ENCODE measurements around the gene SLC10A6. TPM values are rescaled to one million over a fixed set of nuclear protein-coding genes. Genes with fewer than 3 reads are reported as not detected.

Gene SLC10A6
- total RNA-seq, 1 experiment from 2014 or later: not detected

DNA sequence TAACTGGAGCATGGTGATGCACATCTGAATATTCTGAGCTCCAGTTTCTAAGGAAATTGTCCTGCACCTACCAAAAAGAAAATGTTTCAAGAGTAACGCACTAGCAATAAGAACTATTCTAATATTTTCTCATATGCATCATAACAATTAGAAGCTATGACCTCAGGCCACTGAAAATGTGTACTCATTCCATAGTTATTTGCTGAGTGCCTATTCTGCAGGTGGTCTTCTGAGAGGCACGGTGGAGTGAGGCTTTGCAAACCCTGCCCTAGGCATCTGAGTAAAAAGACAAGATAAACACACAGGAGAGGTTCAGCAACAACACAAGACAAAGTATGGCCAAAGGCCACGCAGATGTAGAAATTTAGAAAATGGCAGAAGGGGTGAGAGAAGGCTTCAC lies 23.7 kb downstream of the SLC10A6 start:
- Histone ChIP-seq H3K27ac (ENCODE audit: insufficient read length, low read depth, low read length) (no peak overlapping the region), H3K23ac (ENCODE audit: insufficient read length, low read depth, low read length) (no peak overlapping the region), H3K4me1 (ENCODE audit: insufficient read depth, low read length) (no peaks in the 10 kb centered on the region), H2AK5ac (ENCODE audit: insufficient read length, low read length) (no peak overlapping the region), H3K18ac (ENCODE audit: insufficient read length, low read depth, low read length) (no peak overlapping the region), H3K9me3 (ENCODE audit: control insufficient read depth, low read depth, low read length) (no peaks in the 10 kb centered on the region), H3K79me2 (ENCODE audit: insufficient read depth, low read length) (no peaks in the 10 kb centered on the region), H3K4ac (ENCODE audit: low read depth, low read length) (no peak overlapping the region), H3K4me2 (ENCODE audit: insufficient read depth, insufficient read length, low read length) (no peak overlapping the region), H3K23me2 (ENCODE audit: insufficient read length, low read depth, low read length, poor library complexity, severe bottlenecking) (no peaks in the 10 kb centered on the region), H3K79me1 (ENCODE audit: insufficient read depth, low read depth, low read length, poor library complexity, severe bottlenecking) (no peaks in the 10 kb centered on the region), H2BK15ac (ENCODE audit: low read depth, low read length) (no peak overlapping the region), H3T11ph (ENCODE audit: low read length) (no peak overlapping the region), H3K56ac (ENCODE audit: insufficient read length, low read depth, low read length) (no peak overlapping the region), H2BK120ac (ENCODE audit: low read depth, low read length, poor library complexity, severe bottlenecking) (no peak overlapping the region), H4K20me1 (ENCODE audit: control insufficient read depth, insufficient read depth, insufficient read length) (no peaks in the 10 kb centered on the region), H2BK20ac (ENCODE audit: low read depth, low read length, poor library complexity, severe bottlenecking) (no peak overlapping the region), H2BK5ac (ENCODE audit: insufficient read length, low read length) (no peak overlapping the region), H4K8ac (replicated peaks; ENCODE audit: insufficient read length, low read depth, low read length) (no peak overlapping the region), H3K9ac (ENCODE audit: extremely low read depth, insufficient read length, low read length) (no peak overlapping the region), H2AFZ (ENCODE audit: low read length) (no peak overlapping the region), H3K14ac (ENCODE audit: insufficient read depth, low read length) (no peak overlapping the region), H2BK12ac (ENCODE audit: insufficient read length, low read depth, low read length) (no peak overlapping the region), H4K91ac (ENCODE audit: insufficient read length, low read depth, low read length) (no peak overlapping the region), H4K5ac (ENCODE audit: insufficient read length, low read depth, low read length) (no peak overlapping the region), H3K27me3 (ENCODE audit: insufficient read depth, low read length) (no peaks in the 10 kb centered on the region)
- no peak for DNase-seq
- Mint-ChIP-seq H3K27me3 (ENCODE audit: low read depth) (no peaks in the 10 kb centered on the region), H3K36me3 (ENCODE audit: insufficient read depth in 1 of 3, low read depth in 3 of 3) (no peaks in the 10 kb centered on the region), H3K9me3 (no peaks in the 10 kb centered on the region), H3K27ac (no peak overlapping the region), H3K4me1 (no peaks in the 10 kb centered on the region; a peak in 1 of 4 replicates), H3K4me3 (no peak overlapping the region)
- whole genome bisulfite sequencing (ENCODE audit: extremely low coverage, insufficient read length, low lambda C conversion rate): no CpG with 5 or more reads among the region's 3 CpGs
- TF ChIP-seq, protein P1, sequence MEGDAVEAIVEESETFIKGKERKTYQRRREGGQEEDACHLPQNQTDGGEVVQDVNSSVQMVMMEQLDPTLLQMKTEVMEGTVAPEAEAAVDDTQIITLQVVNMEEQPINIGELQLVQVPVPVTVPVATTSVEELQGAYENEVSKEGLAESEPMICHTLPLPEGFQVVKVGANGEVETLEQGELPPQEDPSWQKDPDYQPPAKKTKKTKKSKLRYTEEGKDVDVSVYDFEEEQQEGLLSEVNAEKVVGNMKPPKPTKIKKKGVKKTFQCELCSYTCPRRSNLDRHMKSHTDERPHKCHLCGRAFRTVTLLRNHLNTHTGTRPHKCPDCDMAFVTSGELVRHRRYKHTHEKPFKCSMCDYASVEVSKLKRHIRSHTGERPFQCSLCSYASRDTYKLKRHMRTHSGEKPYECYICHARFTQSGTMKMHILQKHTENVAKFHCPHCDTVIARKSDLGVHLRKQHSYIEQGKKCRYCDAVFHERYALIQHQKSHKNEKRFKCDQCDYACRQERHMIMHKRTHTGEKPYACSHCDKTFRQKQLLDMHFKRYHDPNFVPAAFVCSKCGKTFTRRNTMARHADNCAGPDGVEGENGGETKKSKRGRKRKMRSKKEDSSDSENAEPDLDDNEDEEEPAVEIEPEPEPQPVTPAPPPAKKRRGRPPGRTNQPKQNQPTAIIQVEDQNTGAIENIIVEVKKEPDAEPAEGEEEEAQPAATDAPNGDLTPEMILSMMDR (conservative IDR thresholded peaks at IDR 0.05): no peak

Data from H9 (cell line).